Skeletal muscle cell (primary cell): ENCODE results near the gene KLK2.

Experiments used
- DNase-seq: peaks from one replicate; pipeline ENCODE4 v3.0.0-alpha.2; 2010; ENCODE audit warnings: low read depth
- H3K4me3 ChIP-seq: 2 replicates; pipeline ENCODE4 v1.5.1; 2011; ENCODE audit warnings: low read depth, mild to moderate bottlenecking, control low read depth, low read length, moderate library complexity

KLK2 gene

DNA sequence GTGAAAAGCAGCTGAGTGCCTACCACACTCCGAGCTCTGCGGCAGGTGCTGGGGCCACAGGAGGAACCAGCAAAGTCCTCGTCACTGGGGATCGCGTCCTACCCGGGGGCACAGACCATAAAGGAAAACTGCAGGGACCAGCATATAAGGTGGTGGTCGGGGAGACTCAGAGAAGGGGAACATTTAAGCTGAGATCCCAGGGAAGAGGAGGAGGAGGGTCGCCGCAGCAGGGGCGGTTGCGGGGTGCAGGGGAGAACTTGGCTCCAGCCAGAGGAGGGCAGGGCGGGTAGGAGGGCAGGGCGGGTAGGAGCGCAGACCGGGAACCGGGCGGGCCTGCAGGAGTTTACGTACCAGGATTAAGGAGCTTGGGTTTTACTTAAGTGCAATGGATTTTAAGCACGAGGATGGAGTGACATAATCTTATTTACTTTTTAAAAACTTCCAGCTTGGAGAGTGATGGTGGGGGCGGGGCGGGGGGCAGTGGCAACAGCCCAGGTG lies 38.9 kb downstream of the KLK2 start:
- DNase-seq = no peak
- H3K4me3 ChIP-seq = no peak overlapping the region

DNA sequence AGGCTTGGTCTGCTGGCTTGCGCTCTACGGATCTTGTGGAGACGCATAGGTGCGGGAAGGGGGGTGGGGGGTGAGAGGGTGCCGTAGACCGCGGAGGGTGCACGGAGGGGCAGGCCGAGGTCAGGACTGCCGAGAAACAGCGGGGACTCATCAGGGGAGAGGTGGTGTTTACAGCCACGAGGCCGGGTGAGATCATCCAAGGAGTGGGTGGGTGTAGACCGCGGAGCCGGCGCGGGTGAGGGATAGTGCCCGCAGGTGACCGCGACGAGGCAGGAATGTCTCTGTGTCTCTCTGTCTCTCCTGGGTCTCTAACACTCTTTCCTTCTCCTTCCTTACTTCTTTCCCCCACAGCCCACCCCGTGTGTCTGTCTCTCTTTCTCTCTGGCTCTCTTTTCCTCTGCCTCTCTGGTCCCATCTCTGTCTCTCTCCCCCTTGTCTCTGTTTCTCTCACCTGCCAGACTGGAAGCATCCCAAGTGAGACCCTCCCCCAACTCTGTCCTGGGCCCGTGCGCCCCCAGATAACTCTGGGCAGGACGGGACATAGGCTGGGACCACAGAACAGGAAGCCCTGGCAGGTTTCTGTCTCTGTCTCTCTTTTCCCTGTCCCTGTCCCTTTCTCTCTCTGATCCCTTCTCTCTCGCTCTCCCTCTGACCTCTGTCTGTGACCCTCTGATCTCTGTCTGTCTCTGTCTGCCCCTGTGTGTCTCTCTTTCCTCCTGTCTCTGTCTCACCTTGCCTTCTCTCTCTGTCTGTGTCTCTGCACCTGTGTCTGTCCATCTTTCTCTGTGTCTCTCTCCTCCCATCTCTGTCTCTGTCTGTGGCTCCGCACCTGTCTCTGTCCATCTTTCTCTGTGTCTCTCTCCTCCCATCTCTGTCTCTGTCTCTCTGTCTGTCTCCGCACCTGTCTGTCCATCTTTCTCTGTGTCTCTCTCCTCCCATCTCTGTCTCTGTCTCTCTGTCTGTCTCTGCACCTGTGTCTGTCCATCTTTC lies 39.8 kb downstream of the KLK2 start:
- no peak overlapping the region for H3K4me3 ChIP-seq
- DNase-seq = no peak

DNA sequence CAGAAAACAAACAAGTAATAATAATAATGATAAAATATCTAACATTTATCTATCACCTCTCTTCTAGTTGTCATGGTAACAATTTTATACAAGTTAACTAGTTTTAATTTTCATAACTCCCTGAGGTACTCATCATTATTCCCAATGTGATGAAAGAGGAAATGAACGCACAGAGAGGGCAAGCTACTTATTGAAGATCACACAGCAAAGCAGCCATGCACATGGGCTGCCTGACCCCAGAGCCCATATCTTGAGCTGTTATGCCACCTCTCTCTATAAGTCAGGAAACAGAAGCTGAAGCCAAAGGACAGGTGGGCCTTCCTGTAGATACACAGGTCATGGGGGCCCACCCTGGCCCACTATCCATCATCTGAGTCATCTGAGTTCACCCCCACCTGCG lies 42.8 kb downstream of the KLK2 start:
- no peak for DNase-seq
- H3K4me3 ChIP-seq = no peak overlapping the region

DNA sequence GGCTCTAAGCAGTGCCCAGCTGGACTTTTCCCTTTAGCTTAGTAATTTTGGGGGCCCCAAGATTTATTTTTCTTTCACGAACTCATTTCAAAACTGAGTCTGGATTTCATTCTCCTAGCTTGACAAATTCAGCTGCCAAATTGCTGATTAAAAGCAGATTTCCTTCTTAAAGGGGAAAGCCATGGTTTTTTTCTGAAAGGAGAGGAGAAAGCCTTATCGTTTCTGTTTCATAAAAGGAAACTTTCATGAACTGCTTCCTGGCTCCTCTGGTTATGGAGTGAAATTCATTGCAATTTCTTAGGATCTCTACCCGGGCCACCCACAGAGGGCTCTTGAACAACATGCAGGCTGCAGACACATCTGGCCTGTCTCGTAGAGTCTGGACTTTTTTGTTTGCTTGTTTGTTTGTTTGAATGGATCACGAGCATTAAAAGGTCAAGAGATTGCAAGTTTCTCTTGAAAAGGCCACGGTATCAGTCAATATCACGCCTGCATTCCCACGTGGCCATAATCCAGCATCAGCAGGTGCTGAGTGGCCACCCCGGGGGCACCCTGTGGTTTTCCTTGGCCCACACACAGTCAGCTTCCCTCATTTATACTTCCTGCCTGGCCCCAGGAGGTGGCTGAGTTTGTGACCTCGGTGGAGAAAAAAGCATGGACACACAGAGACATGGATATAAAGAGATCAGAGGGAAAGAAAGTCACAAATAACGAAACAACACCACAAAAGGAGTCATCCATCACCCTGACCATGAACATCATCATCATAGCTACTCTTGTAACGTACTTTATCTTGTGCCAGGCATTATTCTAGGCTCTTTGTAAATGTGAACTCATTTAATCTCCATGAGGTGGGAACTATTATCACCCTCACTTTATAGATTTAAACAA lies 48.4 kb downstream of the KLK2 start:
- no peak for DNase-seq

DNA sequence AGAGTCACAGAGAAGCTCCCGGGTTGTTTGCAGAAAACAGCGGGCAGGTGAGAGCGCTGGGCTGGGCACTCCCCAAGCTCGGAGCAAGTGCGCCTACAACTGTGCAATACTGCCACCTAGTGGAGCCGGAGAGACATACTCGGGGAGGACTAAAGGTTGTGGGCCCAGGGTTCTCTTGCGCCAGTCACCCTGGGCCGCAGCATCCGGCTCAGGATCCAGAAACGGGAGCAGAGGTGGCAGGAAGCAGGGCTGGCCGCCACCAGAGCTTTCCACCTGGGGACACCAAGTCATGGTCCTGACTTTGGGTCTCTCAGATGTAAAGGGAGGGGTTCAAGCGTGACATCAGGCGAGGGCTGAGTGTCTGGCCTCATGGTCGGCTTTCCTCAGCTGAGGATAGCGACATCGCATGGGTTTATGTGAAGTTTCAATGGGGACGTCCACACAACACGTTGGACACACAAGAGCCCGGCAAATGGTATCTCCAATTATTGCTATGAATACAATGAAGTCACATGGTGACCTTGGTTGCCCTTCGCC lies 49.1 kb downstream of the KLK2 start:
- peak; percentile 17 for DNase-seq
- no peak overlapping the region for H3K4me3 ChIP-seq

More for the DNA sequence above, 48.4 kb downstream of the KLK2 start:
- no peak overlapping the region for H3K4me3 ChIP-seq

DNA sequence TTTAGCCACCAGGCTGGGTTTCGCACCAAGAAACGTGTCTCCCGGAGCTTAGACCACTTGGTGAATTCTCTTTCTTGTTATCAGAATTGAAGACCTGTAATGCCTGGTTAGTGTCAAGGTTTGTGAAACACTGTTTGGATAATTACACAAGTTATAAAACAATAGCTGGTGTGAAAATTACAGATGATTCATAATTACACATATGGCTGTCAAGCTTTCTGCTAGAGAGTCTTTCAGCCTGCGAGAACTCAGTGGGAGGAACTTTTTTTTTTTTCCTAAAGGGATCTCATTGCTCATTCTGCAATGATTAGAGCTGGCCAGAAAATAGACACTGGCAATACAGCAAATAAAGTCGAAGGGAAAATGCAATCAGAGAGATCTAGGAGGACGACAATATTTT lies 51.3 kb downstream of the KLK2 start:
- no peak overlapping the region for H3K4me3 ChIP-seq
- DNase-seq = no peak

DNA sequence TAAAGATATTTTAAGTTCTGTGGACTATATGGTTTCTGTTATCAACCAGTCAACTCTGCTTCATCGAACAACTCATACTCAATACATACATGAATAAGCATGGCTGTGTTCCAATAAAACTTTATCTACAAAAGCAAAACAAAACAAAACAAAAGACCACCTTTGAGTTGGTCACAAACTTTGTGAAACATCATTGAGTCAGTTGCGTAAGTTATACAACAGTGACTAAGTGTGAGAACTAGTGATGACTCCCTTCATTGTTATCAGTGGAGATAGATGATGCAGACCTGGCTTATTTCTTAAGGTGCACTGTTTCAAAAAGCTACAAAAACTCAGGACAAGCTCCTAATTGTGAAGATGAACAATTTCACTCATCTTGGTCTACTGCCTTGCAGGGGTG lies 52.5 kb downstream of the KLK2 start:
- no peak for DNase-seq
- no peak overlapping the region for H3K4me3 ChIP-seq

DNA sequence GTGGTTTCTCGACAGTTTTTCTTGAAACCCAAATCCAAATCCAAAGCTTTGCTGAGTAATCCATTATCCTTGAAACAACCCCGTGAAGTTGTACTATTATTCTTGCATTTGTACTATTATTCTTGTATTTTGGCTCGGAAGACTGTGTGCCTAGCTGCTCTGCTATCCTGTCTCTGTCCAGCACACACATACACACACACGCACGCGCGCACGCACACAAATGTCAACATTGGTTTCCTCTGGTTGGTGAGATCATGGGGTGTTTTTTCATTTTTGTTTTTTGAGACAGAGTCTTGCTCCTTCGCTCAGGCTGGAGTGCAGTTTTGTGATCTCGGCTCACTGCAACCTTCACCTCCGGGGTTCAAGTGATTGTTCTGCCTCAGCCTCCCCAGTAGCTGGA lies 52.9 kb downstream of the KLK2 start:
- no peak for DNase-seq

DNA sequence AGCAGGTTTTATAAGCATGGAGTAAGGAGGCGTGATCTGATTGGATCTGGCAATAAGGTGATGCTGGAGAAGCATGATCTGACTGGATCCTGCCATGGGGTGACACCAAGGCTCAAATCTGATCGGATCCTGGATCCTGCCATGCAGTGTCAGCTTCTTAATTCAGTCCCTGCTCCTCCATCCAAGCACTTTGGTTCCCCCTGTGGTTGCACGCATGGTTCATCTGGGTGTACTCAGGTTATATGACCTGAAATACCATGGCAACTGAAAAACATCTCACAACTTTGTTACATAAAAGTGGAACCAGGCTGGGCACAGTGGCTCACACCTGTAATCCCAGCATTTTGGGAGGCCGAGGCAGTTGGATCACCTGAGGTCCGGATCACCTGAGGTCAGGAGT lies 55.6 kb downstream of the KLK2 start:
- no peak for DNase-seq
- H3K4me3 ChIP-seq = no peak overlapping the region

More for the DNA sequence above, 52.9 kb downstream of the KLK2 start:
- H3K4me3 ChIP-seq = no peak overlapping the region
